ENCODE results near the gene MPDZ. TPM values are rescaled to one million over a fixed set of nuclear protein-coding genes. Genes with fewer than 3 reads are reported as not detected.

MPDZ gene, protein sequence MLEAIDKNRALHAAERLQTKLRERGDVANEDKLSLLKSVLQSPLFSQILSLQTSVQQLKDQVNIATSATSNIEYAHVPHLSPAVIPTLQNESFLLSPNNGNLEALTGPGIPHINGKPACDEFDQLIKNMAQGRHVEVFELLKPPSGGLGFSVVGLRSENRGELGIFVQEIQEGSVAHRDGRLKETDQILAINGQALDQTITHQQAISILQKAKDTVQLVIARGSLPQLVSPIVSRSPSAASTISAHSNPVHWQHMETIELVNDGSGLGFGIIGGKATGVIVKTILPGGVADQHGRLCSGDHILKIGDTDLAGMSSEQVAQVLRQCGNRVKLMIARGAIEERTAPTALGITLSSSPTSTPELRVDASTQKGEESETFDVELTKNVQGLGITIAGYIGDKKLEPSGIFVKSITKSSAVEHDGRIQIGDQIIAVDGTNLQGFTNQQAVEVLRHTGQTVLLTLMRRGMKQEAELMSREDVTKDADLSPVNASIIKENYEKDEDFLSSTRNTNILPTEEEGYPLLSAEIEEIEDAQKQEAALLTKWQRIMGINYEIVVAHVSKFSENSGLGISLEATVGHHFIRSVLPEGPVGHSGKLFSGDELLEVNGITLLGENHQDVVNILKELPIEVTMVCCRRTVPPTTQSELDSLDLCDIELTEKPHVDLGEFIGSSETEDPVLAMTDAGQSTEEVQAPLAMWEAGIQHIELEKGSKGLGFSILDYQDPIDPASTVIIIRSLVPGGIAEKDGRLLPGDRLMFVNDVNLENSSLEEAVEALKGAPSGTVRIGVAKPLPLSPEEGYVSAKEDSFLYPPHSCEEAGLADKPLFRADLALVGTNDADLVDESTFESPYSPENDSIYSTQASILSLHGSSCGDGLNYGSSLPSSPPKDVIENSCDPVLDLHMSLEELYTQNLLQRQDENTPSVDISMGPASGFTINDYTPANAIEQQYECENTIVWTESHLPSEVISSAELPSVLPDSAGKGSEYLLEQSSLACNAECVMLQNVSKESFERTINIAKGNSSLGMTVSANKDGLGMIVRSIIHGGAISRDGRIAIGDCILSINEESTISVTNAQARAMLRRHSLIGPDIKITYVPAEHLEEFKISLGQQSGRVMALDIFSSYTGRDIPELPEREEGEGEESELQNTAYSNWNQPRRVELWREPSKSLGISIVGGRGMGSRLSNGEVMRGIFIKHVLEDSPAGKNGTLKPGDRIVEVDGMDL (N-terminal part only)
- total RNA-seq: not detected in 2 replicates

DNA sequence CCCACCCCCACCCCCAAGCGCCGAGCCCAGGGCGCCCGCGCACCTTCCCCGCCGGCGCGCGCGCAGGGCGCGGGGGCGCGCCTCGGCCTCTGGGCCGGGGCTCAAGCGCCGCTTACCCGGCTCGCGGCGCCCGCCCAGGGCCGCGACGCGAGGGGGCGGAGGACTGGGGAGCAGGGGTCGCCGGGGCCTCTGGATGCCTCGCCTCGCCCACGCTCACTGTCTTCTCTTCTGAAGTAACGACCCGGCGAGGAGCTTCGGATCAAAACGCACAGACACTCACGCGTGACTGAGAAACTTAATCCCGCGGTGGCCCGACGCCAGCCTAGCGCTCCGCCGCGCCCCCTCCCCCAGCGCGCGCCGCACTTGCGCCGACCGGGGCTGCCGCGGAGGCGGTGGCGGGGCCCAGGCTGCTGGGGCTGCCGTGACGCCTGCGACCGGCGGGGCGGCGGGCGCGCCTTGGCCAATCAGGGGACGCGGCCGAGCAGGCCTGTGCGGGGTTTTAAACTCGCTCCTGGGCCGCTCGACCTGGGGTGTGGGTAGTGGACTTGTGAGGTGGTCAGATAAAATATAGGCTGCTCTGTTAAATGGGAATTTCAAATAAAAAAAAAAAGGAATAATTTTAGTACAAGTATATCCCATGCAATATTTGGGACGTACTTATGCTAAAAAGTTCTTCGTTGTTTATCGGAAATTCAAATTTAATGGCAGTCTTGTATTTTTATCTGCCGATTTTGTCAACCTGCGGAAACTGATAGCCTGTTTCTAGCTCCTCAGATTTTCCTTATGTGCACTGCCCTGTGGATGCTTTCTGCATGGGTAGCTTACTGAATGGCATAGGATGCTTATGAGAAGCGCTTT, at the start of gene MPDZ:
MPDZ (minus strand) TSS at position 409 of the 858 bp plus-strand sequence. CDS start 29,377 bp downstream, outside the sequence.
- no peak for DNase-seq
- Mint-ChIP-seq H3K4me1 (no peaks in the 10 kb centered on the region), H3K27ac (no peak within 1 kb of the TSS), H3K9me3 (no peaks in the 10 kb centered on the region), H3K27me3 (peaks cover 21% of the 10 kb centered on the region), H3K4me3 (no peak within 1 kb of the TSS), H3K36me3 (ENCODE audit: low read depth) (no peaks in the 10 kb centered on the region)
- intact Hi-C loops (cut with micrococcal nuclease): no loop called here

DNA sequence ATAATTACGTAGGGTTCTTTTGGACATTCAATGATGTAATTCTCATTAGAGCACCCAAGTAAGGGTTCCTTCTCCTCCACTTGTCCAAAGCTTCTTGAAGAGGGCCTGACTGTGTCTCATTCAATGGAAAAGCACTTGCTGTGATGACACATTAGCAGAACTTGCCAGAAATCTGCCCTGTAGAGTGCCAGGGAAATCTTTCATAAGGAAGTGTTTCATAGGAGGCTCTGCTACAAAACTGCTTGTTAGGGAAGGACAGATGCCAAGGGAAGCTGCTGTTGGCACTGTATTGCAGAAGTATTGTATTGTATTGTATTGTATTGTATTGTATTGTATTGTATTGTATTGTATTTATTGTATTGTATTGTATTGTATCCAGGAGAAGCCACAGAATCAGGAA, 45.5 kb upstream of the MPDZ start:
- Mint-ChIP-seq H3K9me3 (no peaks in the 10 kb centered on the region), H3K27ac (no peak overlapping the region), H3K4me3 (no peak overlapping the region), H3K36me3 (ENCODE audit: low read depth) (no peaks in the 10 kb centered on the region), H3K27me3 (no peaks in the 10 kb centered on the region), H3K4me1 (no peaks in the 10 kb centered on the region)
- intact Hi-C loops (cut with micrococcal nuclease): no loop called here
- no peak for DNase-seq

DNA sequence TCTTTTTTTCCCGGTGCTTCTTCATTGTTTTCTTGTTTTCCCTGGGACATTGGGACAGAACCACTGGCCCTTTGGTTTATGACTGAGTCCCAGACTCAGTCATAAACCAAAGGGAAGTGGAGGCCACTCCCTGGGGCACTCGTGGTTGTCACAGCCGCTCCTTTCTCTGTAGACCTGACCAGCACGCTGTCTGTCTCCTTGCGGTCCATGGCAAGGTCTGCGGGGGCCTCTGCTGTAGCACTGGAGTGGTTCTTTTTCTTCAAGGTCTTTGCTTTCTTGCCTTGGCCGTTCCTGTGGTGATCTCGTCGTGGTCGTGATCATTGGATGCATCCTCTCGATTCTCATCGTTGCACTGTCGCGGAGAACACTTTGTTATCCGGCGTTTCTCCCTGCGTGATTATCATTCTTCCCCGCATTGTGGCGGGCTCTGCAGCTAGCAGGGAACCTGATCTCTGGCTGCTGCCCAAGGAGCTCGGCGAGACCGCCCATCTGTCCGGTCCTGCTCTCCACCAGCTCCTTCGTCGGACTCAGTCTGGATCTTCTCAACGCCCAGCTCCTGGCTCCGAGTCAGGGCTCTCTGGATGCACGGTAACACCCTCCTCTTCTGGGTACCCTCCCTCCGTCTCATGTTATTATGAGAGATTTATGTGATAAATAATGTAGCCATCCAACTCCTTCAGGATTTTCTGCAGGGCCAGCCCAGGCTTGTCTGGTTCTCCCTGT, 43.5 kb upstream of the MPDZ start:
- Mint-ChIP-seq H3K9me3 (peaks cover 3% of the 10 kb centered on the region), H3K36me3 (ENCODE audit: low read depth) (no peaks in the 10 kb centered on the region), H3K27me3 (no peaks in the 10 kb centered on the region), H3K4me1 (no peaks in the 10 kb centered on the region), H3K27ac (no peak overlapping the region), H3K4me3 (no peak overlapping the region)
- intact Hi-C loops (cut with micrococcal nuclease): no loop called here
- no peak for DNase-seq

DNA sequence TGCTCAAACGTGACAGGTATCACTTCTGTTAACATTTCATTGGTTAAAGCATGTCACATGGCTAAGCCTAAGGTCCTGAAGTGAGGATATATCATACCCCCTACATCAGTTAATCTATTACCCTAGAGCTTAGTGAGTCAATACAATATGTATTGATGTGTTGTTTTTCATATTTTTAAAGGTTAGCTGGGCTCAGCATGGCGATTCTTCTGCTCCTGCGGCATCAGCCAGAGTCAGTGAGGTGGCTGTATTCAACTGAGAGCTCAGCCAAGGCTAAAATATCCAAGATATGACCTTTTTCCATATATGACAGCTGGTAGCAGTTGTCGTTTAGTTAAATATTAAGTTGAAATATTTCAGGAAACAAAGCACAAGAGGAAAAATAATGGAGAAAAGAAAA, 38.5 kb upstream of the MPDZ start:
- intact Hi-C loops (cut with micrococcal nuclease): no loop called here
- Mint-ChIP-seq H3K27me3 (no peaks in the 10 kb centered on the region), H3K27ac (no peak overlapping the region), H3K4me3 (no peak overlapping the region), H3K36me3 (ENCODE audit: low read depth) (no peaks in the 10 kb centered on the region), H3K4me1 (no peaks in the 10 kb centered on the region), H3K9me3 (peaks cover 3% of the 10 kb centered on the region)
- no peak for DNase-seq

DNA sequence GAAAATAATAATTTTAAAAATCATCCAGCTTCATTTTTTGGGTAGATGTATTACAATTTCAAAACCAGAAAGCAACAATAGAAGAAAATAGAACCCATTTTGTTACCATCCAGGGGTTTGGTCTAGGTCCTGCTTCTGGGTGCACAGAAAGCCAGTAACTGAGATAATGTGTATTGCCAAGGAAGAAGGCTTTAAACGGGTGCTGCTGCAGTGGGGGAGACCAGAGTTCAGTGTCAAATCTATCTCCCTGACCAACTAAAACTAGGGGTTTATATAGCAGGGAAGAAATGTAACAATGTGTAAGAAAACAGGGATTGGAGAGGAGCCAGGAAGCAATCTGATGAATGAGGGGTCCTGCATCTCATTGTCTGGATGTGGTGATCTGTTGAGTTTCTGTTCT, 17.5 kb upstream of the MPDZ start:
- intact Hi-C loops (cut with micrococcal nuclease): no loop called here
- Mint-ChIP-seq H3K4me3 (no peak overlapping the region), H3K27me3 (no peaks in the 10 kb centered on the region), H3K27ac (no peak overlapping the region), H3K9me3 (peaks cover 4% of the 10 kb centered on the region), H3K36me3 (ENCODE audit: low read depth) (no peaks in the 10 kb centered on the region), H3K4me1 (no peaks in the 10 kb centered on the region)
- no peak for DNase-seq

DNA sequence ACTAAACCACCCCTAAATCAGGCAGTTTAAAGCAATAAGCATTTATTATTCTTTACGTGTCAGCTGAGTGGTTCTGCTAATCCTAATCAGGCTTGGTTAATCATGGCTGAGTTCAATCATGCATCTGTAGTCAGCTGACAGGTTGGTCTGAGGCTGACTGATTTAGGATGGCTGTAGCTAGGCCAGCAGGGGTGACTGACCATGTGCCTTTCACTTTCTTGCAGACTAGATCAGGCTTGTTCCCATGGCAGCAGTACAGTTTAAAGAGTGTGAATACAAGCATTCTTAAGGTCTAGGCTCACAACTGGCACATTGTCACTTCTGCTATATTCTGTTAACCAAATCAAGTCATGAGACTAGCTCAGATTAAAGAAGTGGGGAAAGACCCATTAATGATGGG, 16.1 kb upstream of the MPDZ start:
- DNase-seq: no peak
- no peak overlapping the region for H3K27ac Mint-ChIP-seq
- intact Hi-C loops (cut with micrococcal nuclease): no loop called here
- no peaks in the 10 kb centered on the region for H3K36me3 Mint-ChIP-seq (ENCODE audit: low read depth)
- no peaks in the 10 kb centered on the region for H3K4me1 Mint-ChIP-seq
- H3K4me3 Mint-ChIP-seq: no peak overlapping the region
- H3K27me3 Mint-ChIP-seq: no peaks in the 10 kb centered on the region
- peaks cover 4% of the 10 kb centered on the region for H3K9me3 Mint-ChIP-seq

DNA sequence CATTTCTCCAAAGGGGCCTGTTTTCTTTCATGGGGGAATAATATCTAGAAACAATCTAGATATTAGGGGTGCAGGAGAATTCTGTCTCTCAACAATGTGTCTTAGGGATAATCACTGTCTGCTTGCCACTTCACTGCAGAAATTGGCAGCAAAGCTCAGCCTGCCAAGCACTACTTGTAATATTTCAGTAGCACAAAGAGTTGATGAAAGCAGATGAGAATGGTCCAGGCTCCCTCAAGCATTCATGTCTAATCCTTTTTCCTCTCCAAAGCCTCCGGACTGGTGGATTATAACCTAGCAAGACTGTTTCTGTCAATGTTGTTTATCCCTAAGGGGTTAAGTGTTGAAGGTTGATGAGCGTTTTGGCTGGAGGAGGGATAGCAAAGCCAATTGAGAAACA, 13.3 kb upstream of the MPDZ start:
- intact Hi-C loops (cut with micrococcal nuclease): no loop called here
- no peak overlapping the region for H3K27ac Mint-ChIP-seq
- no peaks in the 10 kb centered on the region for H3K4me1 Mint-ChIP-seq
- H3K9me3 Mint-ChIP-seq: no peaks in the 10 kb centered on the region
- DNase-seq: no peak
- H3K4me3 Mint-ChIP-seq: no peak overlapping the region
- no peaks in the 10 kb centered on the region for H3K36me3 Mint-ChIP-seq (ENCODE audit: low read depth)
- no peaks in the 10 kb centered on the region for H3K27me3 Mint-ChIP-seq

DNA sequence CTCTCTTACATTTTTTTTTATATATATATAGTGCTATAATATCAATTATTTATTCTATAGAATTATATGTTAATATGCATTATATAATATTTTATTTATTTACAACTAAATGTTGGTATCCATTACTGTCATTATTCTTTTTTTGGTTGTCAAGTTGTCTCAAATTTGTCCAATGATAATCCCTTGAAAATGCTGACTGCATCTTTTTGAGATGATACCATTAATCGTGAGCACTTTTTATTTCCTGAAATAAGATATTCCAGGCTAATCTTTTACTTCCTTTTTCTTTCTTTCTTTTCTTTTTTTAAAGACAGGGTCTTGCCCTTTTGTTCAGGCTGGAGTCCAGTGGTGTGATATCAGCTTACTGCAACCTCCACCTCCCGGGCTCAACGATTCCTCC, 12.7 kb upstream of the MPDZ start:
- Mint-ChIP-seq H3K27ac (no peak overlapping the region), H3K9me3 (no peaks in the 10 kb centered on the region), H3K4me1 (no peaks in the 10 kb centered on the region), H3K27me3 (no peaks in the 10 kb centered on the region), H3K36me3 (ENCODE audit: low read depth) (no peaks in the 10 kb centered on the region), H3K4me3 (no peak overlapping the region)
- no peak for DNase-seq
- intact Hi-C loops (cut with micrococcal nuclease): no loop called here

DNA sequence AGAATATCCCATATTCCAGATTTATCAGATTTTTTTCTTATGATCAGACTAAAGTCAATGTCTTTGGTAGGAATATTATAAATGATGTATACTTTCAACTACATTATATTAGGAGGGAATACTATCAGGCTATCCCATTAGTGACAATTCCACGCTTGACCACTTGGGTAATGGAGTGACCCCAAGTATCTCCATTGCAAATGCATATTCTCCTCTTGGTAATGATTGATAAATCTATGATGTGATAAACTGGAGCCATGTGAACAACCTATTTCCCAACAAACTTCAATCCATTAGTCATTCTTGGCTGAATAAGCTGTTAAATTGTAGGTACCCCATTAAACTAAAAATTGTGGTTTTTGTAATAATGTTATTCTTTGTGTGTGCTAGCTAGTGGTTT, 12.2 kb upstream of the MPDZ start:
- Mint-ChIP-seq H3K27ac (no peak overlapping the region), H3K9me3 (no peaks in the 10 kb centered on the region), H3K27me3 (no peaks in the 10 kb centered on the region), H3K36me3 (ENCODE audit: low read depth) (no peaks in the 10 kb centered on the region), H3K4me1 (no peaks in the 10 kb centered on the region), H3K4me3 (no peak overlapping the region)
- DNase-seq: no peak
- intact Hi-C loops (cut with micrococcal nuclease): no loop called here

DNA sequence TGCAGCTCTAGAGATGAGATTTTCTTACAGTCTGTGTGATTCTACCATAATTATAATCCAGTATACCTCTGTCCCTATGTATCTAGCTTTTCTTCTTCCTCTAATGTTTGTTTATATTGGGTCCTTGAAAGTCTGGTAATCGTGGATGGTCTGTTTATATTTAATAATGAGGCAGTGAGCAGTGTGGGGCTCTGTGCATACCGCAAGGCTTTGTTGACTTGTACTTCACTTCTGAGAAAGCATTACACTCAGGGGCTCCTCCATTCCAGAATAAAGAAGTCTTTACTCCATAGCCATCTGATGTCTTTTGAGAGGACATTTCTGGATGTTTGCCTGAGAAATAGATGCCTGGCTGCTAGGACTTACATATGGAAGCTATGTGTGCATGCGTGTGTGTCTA, 4.5 kb upstream of the MPDZ start:
- no peaks in the 10 kb centered on the region for H3K36me3 Mint-ChIP-seq (ENCODE audit: low read depth)
- H3K4me1 Mint-ChIP-seq: no peaks in the 10 kb centered on the region
- H3K9me3 Mint-ChIP-seq: no peaks in the 10 kb centered on the region
- peaks cover 8% of the 10 kb centered on the region for H3K27me3 Mint-ChIP-seq
- no peak overlapping the region for H3K4me3 Mint-ChIP-seq
- DNase-seq: no peak
- intact Hi-C loops (cut with micrococcal nuclease): no loop called here
- no peak overlapping the region for H3K27ac Mint-ChIP-seq

DNA sequence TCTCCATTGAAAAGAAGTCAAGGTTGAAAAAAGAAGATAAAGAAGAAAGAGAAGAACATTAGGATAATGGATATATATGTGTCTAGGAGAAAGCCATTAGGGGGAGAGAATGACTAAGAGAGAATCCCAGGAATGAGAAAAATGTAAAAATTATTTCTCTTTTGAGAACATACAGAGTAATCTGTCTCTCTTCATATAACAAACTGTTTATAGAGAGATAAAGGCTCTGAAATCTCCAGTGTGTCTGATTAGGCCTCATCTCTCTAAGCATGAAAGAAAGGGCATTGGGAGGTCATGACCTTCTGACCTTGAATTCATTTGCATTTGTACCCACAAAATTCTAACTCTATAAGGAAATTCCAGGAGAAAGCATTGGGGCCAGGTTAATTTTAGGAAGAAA, 3.5 kb upstream of the MPDZ start:
- peaks cover 14% of the 10 kb centered on the region for H3K27me3 Mint-ChIP-seq
- H3K4me1 Mint-ChIP-seq: no peaks in the 10 kb centered on the region
- H3K9me3 Mint-ChIP-seq: no peaks in the 10 kb centered on the region
- DNase-seq: no peak
- no peak overlapping the region for H3K4me3 Mint-ChIP-seq
- H3K36me3 Mint-ChIP-seq (ENCODE audit: low read depth): no peaks in the 10 kb centered on the region
- intact Hi-C loops (cut with micrococcal nuclease): no loop called here
- H3K27ac Mint-ChIP-seq: no peak overlapping the region

DNA sequence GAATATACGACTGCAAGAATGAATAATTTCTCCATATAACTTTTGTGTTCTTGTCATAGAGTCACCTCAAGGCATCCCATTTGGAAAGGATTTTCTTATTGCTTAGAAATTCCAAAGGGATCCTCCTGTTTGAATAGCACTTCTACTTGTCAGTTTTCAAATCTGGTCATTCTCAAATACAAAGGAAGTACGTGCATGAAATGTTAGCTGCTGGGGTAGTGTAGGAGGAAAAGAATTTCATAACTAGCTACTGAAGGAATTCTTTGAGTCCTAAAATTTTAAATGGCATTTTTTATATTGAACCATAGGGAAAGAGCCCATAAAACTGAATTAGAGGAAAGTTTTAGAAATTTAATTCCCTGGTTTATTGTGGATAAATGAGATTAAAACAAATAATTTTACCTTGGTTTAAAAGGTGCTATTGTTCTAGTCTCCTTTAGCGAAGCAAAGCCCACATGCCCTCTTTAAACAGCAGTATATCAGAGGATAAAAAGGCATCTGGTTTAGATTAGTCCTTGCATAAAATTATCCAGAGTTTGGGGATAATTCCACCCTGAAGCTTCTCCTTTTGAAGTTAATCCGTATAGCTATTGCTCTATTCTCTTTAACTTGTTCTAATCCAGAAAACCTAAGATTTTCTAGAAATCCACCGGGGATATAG, 2.0 kb upstream of the MPDZ start:
- Mint-ChIP-seq H3K27ac (no peak overlapping the region), H3K4me3 (no peak overlapping the region), H3K4me1 (no peaks in the 10 kb centered on the region), H3K9me3 (no peaks in the 10 kb centered on the region), H3K27me3 (peaks cover 21% of the 10 kb centered on the region), H3K36me3 (ENCODE audit: low read depth) (no peaks in the 10 kb centered on the region)
- no peak for DNase-seq
- intact Hi-C loops (cut with micrococcal nuclease): no loop called here

Measured in activated CD4-positive, alpha-beta T cell treated with anti-CD3 and anti-CD28 coated beads, Interleukin-2, amount 10 ng/mL, durations not matched to agents 24 days and 14 days (primary cell).